SK-N-SH treated with all-trans-retinoic acid at 6 μM for 48 hours (cell line): ENCODE data around the gene ZBTB39.

Experiments
- ARNTL ChIP-seq: fragments of 450-650 bp; formaldehyde crosslinking; IDR thresholded peaks from 2 replicates; pipeline ENCODE4 v1.5.0; 2020; ENCODE audit warnings: low read depth, mild to moderate bottlenecking, moderate library complexity, borderline replicate concordance
- BACH2 ChIP-seq: fragments of 250-450 bp; sonication (Bioruptor Pico); IDR thresholded peaks from 2 replicates; pipeline ENCODE4 v1.9.0; 2021; ENCODE audit warnings: mild to moderate bottlenecking, borderline replicate concordance
- CSDC2 ChIP-seq: fragments of 250-450 bp; sonication (Bioruptor Pico); IDR thresholded peaks from 2 replicates; pipeline ENCODE4 v1.5.0; 2020; ENCODE audit warnings: mild to moderate bottlenecking, moderate library complexity
- GLIS3 ChIP-seq: fragments of 250-450 bp; sonication (Bioruptor Pico); IDR thresholded peaks from 2 replicates; pipeline ENCODE4 v1.5.0; 2020; ENCODE audit warnings: mild to moderate bottlenecking, moderate library complexity
- OSR1 ChIP-seq: fragments of 250-450 bp; sonication (Bioruptor Pico); IDR thresholded peaks from 2 replicates; pipeline ENCODE4 v1.8.0; 2022; ENCODE audit warnings: moderate library complexity, mild to moderate bottlenecking, inconsistent platforms
- RARB ChIP-seq: fragments of 250-450 bp; sonication (Bioruptor Pico); IDR thresholded peaks from 2 replicates; pipeline ENCODE4 v1.8.0; 2021; ENCODE audit warnings: mild to moderate bottlenecking, moderate library complexity
- TCF4 ChIP-seq: fragments of 250-450 bp; sonication (Bioruptor Pico); IDR thresholded peaks from 2 replicates; pipeline ENCODE4 v1.8.0; 2021; ENCODE audit warnings: mild to moderate bottlenecking, moderate library complexity, borderline replicate concordance
- ZC3H10 ChIP-seq: fragments of 250-450 bp; sonication (Bioruptor Pico); IDR thresholded peaks from 2 replicates; pipeline ENCODE4 v1.5.1; 2021; ENCODE audit warnings: mild to moderate bottlenecking, moderate library complexity
- ZFP3 ChIP-seq: fragments of 250-450 bp; sonication (Bioruptor Pico); IDR thresholded peaks from 2 replicates; pipeline ENCODE4 v1.5.0; 2020; ENCODE audit warnings: mild to moderate bottlenecking, moderate library complexity
- ZFP30 ChIP-seq: fragments of 450-650 bp; formaldehyde crosslinking; IDR thresholded peaks from 2 replicates; pipeline ENCODE4 v1.5.0; 2022; ENCODE audit warnings: mild to moderate bottlenecking, moderate library complexity
- ZNF8 ChIP-seq: fragments of 450-650 bp; formaldehyde crosslinking; IDR thresholded peaks from 2 replicates; pipeline ENCODE4 v1.5.0; 2020; ENCODE audit warnings: mild to moderate bottlenecking, moderate library complexity
- TF ChIP-seq, protein P1 (sequence below): fragments of 250-450 bp; sonication (Bioruptor Pico); IDR thresholded peaks from 2 replicates; pipeline ENCODE4 v1.5.1; 2020; ENCODE audit warnings: low read depth, mild to moderate bottlenecking, moderate library complexity
- TF ChIP-seq, protein P2 (sequence below): fragments of 250-450 bp; sonication (Bioruptor Pico); IDR thresholded peaks from 2 replicates; pipeline ENCODE4 v1.8.0; 2020; ENCODE audit warnings: mild to moderate bottlenecking, moderate library complexity, borderline replicate concordance
- TF ChIP-seq, protein P3 (sequence below): fragments of 250-450 bp; sonication (Bioruptor Pico); IDR thresholded peaks from 2 replicates; pipeline ENCODE4 v1.8.0; 2021; ENCODE audit warnings: low read depth, mild to moderate bottlenecking, moderate library complexity, borderline replicate concordance

DNA sequence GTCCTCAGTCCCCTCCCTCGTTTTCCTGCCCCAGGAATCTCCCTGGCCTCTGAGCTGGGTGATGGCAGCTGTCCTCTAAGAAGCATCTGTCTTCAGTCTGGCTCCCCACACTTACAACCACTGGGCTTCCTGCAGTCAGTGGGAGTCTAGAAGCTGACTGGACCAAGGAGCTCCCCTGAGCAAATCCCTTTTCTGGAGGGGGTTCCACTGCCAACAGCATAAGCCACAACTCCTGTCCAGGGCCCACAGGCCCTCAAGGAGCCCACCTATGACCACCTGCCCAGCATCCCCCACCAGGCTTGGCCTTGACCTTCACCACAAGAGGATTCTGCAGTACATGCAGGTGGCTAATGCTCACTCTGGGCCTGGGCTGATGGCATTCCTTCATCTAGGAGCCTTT, 53.0 kb downstream of the ZBTB39 start:
- TF ChIP-seq, protein P1, sequence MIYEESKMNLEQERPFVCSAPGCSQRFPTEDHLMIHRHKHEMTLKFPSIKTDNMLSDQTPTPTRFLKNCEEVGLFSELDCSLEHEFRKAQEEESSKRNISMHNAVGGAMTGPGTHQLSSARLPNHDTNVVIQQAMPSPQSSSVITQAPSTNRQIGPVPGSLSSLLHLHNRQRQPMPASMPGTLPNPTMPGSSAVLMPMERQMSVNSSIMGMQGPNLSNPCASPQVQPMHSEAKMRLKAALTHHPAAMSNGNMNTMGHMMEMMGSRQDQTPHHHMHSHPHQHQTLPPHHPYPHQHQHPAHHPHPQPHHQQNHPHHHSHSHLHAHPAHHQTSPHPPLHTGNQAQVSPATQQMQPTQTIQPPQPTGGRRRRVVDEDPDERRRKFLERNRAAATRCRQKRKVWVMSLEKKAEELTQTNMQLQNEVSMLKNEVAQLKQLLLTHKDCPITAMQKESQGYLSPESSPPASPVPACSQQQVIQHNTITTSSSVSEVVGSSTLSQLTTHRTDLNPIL (CRISPR knock-in tag), result no peak
- TF ChIP-seq ARNTL (no peak), BACH2 (CRISPR knock-in tag) (no peak), TCF4 (CRISPR knock-in tag) (no peak), ZFP30 (CRISPR knock-in tag) (no peak), CSDC2 (CRISPR knock-in tag) (no peak), ZFP3 (CRISPR knock-in tag) (no peak), RARB (no peak), GLIS3 (CRISPR knock-in tag) (no peak), ZNF8 (CRISPR knock-in tag) (no peak), OSR1 (CRISPR knock-in tag) (no peak), ZC3H10 (CRISPR knock-in tag) (no peak)
- TF ChIP-seq, protein P2, sequence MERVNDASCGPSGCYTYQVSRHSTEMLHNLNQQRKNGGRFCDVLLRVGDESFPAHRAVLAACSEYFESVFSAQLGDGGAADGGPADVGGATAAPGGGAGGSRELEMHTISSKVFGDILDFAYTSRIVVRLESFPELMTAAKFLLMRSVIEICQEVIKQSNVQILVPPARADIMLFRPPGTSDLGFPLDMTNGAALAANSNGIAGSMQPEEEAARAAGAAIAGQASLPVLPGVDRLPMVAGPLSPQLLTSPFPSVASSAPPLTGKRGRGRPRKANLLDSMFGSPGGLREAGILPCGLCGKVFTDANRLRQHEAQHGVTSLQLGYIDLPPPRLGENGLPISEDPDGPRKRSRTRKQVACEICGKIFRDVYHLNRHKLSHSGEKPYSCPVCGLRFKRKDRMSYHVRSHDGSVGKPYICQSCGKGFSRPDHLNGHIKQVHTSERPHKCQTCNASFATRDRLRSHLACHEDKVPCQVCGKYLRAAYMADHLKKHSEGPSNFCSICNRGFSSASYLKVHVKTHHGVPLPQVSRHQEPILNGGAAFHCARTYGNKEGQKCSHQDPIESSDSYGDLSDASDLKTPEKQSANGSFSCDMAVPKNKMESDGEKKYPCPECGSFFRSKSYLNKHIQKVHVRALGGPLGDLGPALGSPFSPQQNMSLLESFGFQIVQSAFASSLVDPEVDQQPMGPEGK (CRISPR knock-in tag), result no peak
- TF ChIP-seq, protein P3, sequence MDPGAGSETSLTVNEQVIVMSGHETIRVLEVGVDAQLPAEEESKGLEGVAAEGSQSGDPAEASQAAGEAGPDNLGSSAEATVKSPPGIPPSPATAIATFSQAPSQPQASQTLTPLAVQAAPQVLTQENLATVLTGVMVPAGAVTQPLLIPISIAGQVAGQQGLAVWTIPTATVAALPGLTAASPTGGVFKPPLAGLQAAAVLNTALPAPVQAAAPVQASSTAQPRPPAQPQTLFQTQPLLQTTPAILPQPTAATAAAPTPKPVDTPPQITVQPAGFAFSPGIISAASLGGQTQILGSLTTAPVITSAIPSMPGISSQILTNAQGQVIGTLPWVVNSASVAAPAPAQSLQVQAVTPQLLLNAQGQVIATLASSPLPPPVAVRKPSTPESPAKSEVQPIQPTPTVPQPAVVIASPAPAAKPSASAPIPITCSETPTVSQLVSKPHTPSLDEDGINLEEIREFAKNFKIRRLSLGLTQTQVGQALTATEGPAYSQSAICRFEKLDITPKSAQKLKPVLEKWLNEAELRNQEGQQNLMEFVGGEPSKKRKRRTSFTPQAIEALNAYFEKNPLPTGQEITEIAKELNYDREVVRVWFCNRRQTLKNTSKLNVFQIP (CRISPR knock-in tag), result no peak
